22Rv1 (cell line): ENCODE results near the gene KCNQ2.

Source experiments
- ZFX ChIP-seq: fragments of 450-650 bp; IDR thresholded peaks from 2 replicates; pipeline ENCODE4 v1.6.1; 2017; ENCODE audit warnings: antibody characterized with exemption, borderline replicate concordance
- TF ChIP-seq, protein P1 (sequence below): fragments of 450-650 bp; IDR thresholded peaks from 2 replicates; pipeline ENCODE4 v1.5.1; 2017; ENCODE audit warnings: mild to moderate bottlenecking

DNA sequence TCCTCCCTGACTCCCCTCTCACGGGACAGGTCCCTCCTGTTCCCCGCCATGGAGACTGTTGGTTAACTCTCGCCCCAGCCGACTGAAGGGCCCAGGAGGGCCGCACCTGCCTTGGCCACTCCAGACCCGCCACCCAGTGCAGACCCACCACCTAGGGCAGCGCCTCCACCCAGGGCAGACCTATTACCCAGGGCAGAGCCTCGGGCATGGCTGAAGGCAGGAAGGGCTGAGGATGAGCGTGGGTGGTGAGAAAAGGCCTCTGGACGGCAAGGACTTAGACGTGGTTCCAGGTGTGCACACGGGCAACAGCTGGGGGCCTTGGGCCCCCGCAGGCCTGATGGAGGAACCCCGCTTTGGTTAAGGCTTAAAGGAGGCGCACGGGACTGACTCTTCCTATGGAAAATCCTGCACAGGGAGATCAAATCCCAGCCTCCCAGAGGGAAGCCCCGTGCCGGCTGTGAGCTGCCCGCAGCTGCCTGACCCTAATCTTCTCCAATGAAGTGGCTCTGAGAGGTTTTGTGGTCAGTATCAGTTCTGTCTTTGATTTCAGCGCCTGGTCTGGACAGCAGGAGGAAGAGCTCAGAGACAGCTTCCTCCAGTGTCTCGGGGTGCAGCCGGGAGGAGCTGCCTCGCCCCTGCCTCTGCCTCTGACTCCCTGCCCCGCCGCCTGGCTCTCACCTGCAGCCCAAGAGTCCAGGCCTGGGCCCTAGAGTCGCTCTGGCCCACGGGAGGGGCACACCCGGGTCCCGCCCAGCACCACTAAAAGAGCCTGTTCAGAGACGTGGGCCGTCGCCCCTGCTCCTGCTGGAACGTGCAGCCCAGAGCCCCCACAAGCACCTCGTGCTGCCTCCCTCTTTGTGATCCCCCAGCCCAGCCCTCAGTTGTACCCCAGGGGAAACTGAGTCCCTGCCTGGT is 99.2 kb downstream of the KCNQ2 start:
- TF ChIP-seq, protein P1, sequence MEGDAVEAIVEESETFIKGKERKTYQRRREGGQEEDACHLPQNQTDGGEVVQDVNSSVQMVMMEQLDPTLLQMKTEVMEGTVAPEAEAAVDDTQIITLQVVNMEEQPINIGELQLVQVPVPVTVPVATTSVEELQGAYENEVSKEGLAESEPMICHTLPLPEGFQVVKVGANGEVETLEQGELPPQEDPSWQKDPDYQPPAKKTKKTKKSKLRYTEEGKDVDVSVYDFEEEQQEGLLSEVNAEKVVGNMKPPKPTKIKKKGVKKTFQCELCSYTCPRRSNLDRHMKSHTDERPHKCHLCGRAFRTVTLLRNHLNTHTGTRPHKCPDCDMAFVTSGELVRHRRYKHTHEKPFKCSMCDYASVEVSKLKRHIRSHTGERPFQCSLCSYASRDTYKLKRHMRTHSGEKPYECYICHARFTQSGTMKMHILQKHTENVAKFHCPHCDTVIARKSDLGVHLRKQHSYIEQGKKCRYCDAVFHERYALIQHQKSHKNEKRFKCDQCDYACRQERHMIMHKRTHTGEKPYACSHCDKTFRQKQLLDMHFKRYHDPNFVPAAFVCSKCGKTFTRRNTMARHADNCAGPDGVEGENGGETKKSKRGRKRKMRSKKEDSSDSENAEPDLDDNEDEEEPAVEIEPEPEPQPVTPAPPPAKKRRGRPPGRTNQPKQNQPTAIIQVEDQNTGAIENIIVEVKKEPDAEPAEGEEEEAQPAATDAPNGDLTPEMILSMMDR: no peak
- TF ChIP-seq ZFX: no peak
